Tibial nerve (tissue), 4 donors: Measurements from ENCODE around the gene DNPH1. TPM values are rescaled to one million over a fixed set of nuclear protein-coding genes. Genes with fewer than 3 reads are reported as not detected.

Experiments used
- DNase-seq, 2 donors: peaks; one replicate each; pipeline ENCODE4 v3.0.0-alpha.2; 2019; ENCODE audit warnings: low spot score in 2 of 2
- H3K27ac ChIP-seq, 4 donors: fragments of 200-600 bp; sonication (generic) in 3 of 4; one replicate each; pipeline ENCODE4 v1.5.1; 2017 to 2019; ENCODE audit warnings: mild to moderate bottlenecking in 1 of 4
- H3K27me3 ChIP-seq, 2 donors: fragments of 200-600 bp; sonication (generic) in 1 of 2; one replicate each; pipeline versions ENCODE4 v1.5.1 to v1.6.0; 2017 to 2019
- H3K36me3 ChIP-seq, 3 donors: fragments of 200-600 bp; sonication (generic); one replicate each; pipeline ENCODE4 v1.5.1; 2018 to 2019
- H3K4me1 ChIP-seq, 4 donors: fragments of 200-600 bp; sonication (generic) in 3 of 4; one replicate each; pipeline ENCODE4 v1.5.1; 2017 to 2019
- H3K4me3 ChIP-seq, 4 donors: fragments of 200-600 bp; sonication (generic) in 3 of 4; one replicate each; pipeline ENCODE4 v1.5.1; 2017 to 2019; ENCODE audit warnings: mild to moderate bottlenecking in 1 of 4, moderate library complexity in 1 of 4
- H3K9me3 ChIP-seq, 4 donors: fragments of 200-600 bp; sonication (generic) in 3 of 4; one replicate each; pipeline ENCODE4 v1.5.1; 2017 to 2019
- CTCF ChIP-seq, 5 experiments: fragments of 200-600 bp in 3 of 5; fragments of 450-650 bp in 2 of 5; sonication (generic) in 3 of 5; IDR thresholded peaks; one replicate each; pipeline ENCODE4 v1.5.1; 2016 to 2019; ENCODE audit warnings: antibody characterized with exemption in 5 of 5, mild to moderate bottlenecking in 3 of 5, moderate library complexity in 2 of 5
- EP300 ChIP-seq, 2 donors: sonication (generic); formaldehyde crosslinking; IDR thresholded peaks; one replicate each; pipeline ENCODE4 v1.6.1; 2017; ENCODE audit warnings: antibody characterized with exemption in 2 of 2, mild to moderate bottlenecking in 1 of 2
- POLR2A ChIP-seq, 2 donors: fragments of 450-650 bp; IDR thresholded peaks; one replicate each; pipeline ENCODE4 v1.6.1; 2017; ENCODE audit warnings: antibody characterized with exemption in 2 of 2, mild to moderate bottlenecking in 2 of 2, moderate library complexity in 2 of 2
- WGBS, 2 donors: methylation state at CpG; one replicate each; pipeline ENCODE4 v1.1.5; 2018; 5-methylcytosine and 5-hydroxymethylcytosine counted together
- total RNA-seq, 4 donors: library from RNA; depleted of rRNA; stranded (reverse); fragments of >200 nt; gene quantifications; one replicate each; pipeline ENCODE4 v1.1.0, GENCODE V29; 2016

DNPH1 gene
- total RNA-seq, 4 donors from 2014 or later, result 61.8 to 114 (median 101) TPM

GRCh38 chr6:43205849-43206248, 23.4 kb downstream of the DNPH1 start:
- Histone ChIP-seq H3K36me3 (peaks cover 0 to 63% (median 0%) of the 10 kb centered on the region in 3 donors), H3K27ac (no peak overlapping the region), H3K27me3 (no peaks in the 10 kb centered on the region), H3K4me3 (no peak overlapping the region), H3K9me3 (no peaks in the 10 kb centered on the region), H3K4me1 (no peaks in the 10 kb centered on the region)
- TF ChIP-seq POLR2A (IDR thresholded peaks at IDR 0.05), result no peak
- TF ChIP-seq CTCF (IDR thresholded peaks at IDR 0.05), result no peak
- TF ChIP-seq EP300 (IDR thresholded peaks at IDR 0.05), result no peak
- 90 to 94% methylated on average over 10 of the region's 10 CpGs for WGBS, 2 donors
- DNase-seq, result no peak

- H3K36me3 ChIP-seq, result peaks cover 0 to 76% (median 0%) of the 10 kb centered on the region in 3 donors
- DNase-seq, result no peak
- H3K27ac ChIP-seq, result no peak overlapping the region
- no peak for TF ChIP-seq EP300 (IDR thresholded peaks at IDR 0.05)
- TF ChIP-seq CTCF (IDR thresholded peaks at IDR 0.05), result no peak
- no peak for TF ChIP-seq POLR2A (IDR thresholded peaks at IDR 0.05)
- 92 to 93% methylated on average over 23 of the region's 23 CpGs for WGBS, 2 donors
- H3K9me3 ChIP-seq, result no peaks in the 10 kb centered on the region
- H3K4me3 ChIP-seq, result no peak overlapping the region
- no peaks in the 10 kb centered on the region for H3K4me1 ChIP-seq
- no peaks in the 10 kb centered on the region for H3K27me3 ChIP-seq
These were observed 24.8 kb downstream of the DNPH1 start for GRCh38 chr6:43204271-43205105.

GRCh38 chr6:43203718-43204095, 25.6 kb downstream of the DNPH1 start:
- 91 to 92% methylated on average over 8 of the region's 8 CpGs for WGBS, 2 donors
- no peak for DNase-seq
- Histone ChIP-seq H3K27me3 (no peaks in the 10 kb centered on the region), H3K36me3 (peaks cover 0 to 81% (median under 1%) of the 10 kb centered on the region in 3 donors), H3K4me3 (no peak overlapping the region), H3K4me1 (no peaks in the 10 kb centered on the region), H3K9me3 (no peaks in the 10 kb centered on the region), H3K27ac (no peak overlapping the region)
- TF ChIP-seq POLR2A (IDR thresholded peaks at IDR 0.05) (no peak), CTCF (IDR thresholded peaks at IDR 0.05) (no peak), EP300 (IDR thresholded peaks at IDR 0.05) (no peak)

GRCh38 chr6:43203029-43203717, 26.1 kb downstream of the DNPH1 start:
- H3K36me3 ChIP-seq, result peaks cover 0 to 82% (median 6%) of the 10 kb centered on the region in 3 donors
- H3K4me1 ChIP-seq, result no peaks in the 10 kb centered on the region
- no peak for TF ChIP-seq POLR2A (IDR thresholded peaks at IDR 0.05)
- no peak for TF ChIP-seq CTCF (IDR thresholded peaks at IDR 0.05)
- no peak for TF ChIP-seq EP300 (IDR thresholded peaks at IDR 0.05)
- 88 to 92% methylated on average over 13 to 17 of the region's 17 CpGs for WGBS, 2 donors
- no peaks in the 10 kb centered on the region for H3K27me3 ChIP-seq
- no peaks in the 10 kb centered on the region for H3K9me3 ChIP-seq
- H3K27ac ChIP-seq, result no peak overlapping the region
- DNase-seq, result no peak
- H3K4me3 ChIP-seq, result no peak overlapping the region

GRCh38 chr6:43202451-43202850, 26.8 kb downstream of the DNPH1 start:
- WGBS, 2 donors, result 83 to 85% methylated on average over 5 of the region's 5 CpGs
- Histone ChIP-seq H3K9me3 (no peaks in the 10 kb centered on the region), H3K27me3 (no peaks in the 10 kb centered on the region), H3K36me3 (peaks cover 0 to 87% (median 7%) of the 10 kb centered on the region in 3 donors), H3K27ac (no peak overlapping the region), H3K4me3 (no peak overlapping the region), H3K4me1 (no peaks in the 10 kb centered on the region)
- TF ChIP-seq CTCF (IDR thresholded peaks at IDR 0.05) (no peak), EP300 (IDR thresholded peaks at IDR 0.05) (no peak), POLR2A (IDR thresholded peaks at IDR 0.05) (no peak)
- DNase-seq, result no peak
